ENCODE measurements around the gene CLSTN3. TPM values are rescaled to one million over a fixed set of nuclear protein-coding genes. Genes with fewer than 3 reads are reported as not detected.
A peak's percentile ranks its signal among the peaks of the same experiment; 100 is the strongest.

Gene CLSTN3
- total and polyA plus RNA-seq, 9 of the 15 experiments (the other 6 are each of a cell fraction or from before 2014, with no cell fraction given) = 0.08 to 23.2 (median 11.0) TPM

- TF ChIP-seq NKRF (IDR thresholded peaks at IDR 0.05; ENCODE audit: borderline replicate concordance) = no peak
- no peak for TF ChIP-seq NFYB (IDR thresholded peaks at IDR 0.05; ENCODE audit: extremely low read depth, insufficient read length)
- TF ChIP-seq RUNX1 (IDR thresholded peaks at IDR 0.05; ENCODE audit: low read depth) = no peak
- peak in 1 of 2 experiments; percentile 23; a peak in 1 of 4 replicates for TF ChIP-seq SIN3A (IDR thresholded peaks at IDR 0.05; ENCODE audit: borderline replicate concordance in 2 of 2, control insufficient read depth in 1 of 2, low read depth in 2 of 2, low read length in 2 of 2)
- no peak for TF ChIP-seq MED1 (CRISPR knock-in tag; IDR thresholded peaks at IDR 0.05; ENCODE audit: borderline replicate concordance)
- peak; percentile 51 for TF ChIP-seq ZNF263 (CRISPR knock-in tag; IDR thresholded peaks at IDR 0.05; ENCODE audit: borderline replicate concordance)
- TF ChIP-seq ZNF354B (CRISPR knock-in tag; IDR thresholded peaks at IDR 0.05) = no peak
- no peak for TF ChIP-seq COPS2 (conservative IDR thresholded peaks at IDR 0.05)
- TF ChIP-seq SRSF1 (IDR thresholded peaks at IDR 0.05; ENCODE audit: low read depth, low read length) = no peak
- TF ChIP-seq RREB1 (CRISPR knock-in tag; IDR thresholded peaks at IDR 0.05) = no peak
- TF ChIP-seq GTF2A2 (tag; IDR thresholded peaks at IDR 0.05) = no peak
- TF ChIP-seq LCOR (CRISPR knock-in tag; IDR thresholded peaks at IDR 0.05) = no peak; the same call in 1 of the 2 replicates
- peak; percentile 22; the same call in 1 of the 2 replicates for TF ChIP-seq GATAD2B (IDR thresholded peaks at IDR 0.05; ENCODE audit: borderline replicate concordance)
- TF ChIP-seq ZNF143 (CRISPR knock-in tag; IDR thresholded peaks at IDR 0.05) = no peak
- TF ChIP-seq SREBF2 (CRISPR knock-in tag; IDR thresholded peaks at IDR 0.05) = no peak
- no peak for TF ChIP-seq NEUROD1 (IDR thresholded peaks at IDR 0.05; ENCODE audit: borderline replicate concordance, low read depth, low read length, partially characterized antibody)
- TF ChIP-seq TCF3 (CRISPR knock-in tag; IDR thresholded peaks at IDR 0.05) = no peak
- no peak for TF ChIP-seq ZNF212 (CRISPR knock-in tag; IDR thresholded peaks at IDR 0.05)
- TF ChIP-seq STAT5B (CRISPR knock-in tag; IDR thresholded peaks at IDR 0.05) = no peak
- TF ChIP-seq SMARCC2 (IDR thresholded peaks at IDR 0.05; ENCODE audit: low read depth) = no peak
- no peak for TF ChIP-seq KAT2B (IDR thresholded peaks at IDR 0.05; ENCODE audit: low read depth, low read length)
- peak; percentile 35 for TF ChIP-seq TAF9B (IDR thresholded peaks at IDR 0.05; ENCODE audit: partially characterized antibody)
Measured at GRCh38 chr12:7108796-7109571, 21.2 kb upstream of the CLSTN3 start, which contains the start of gene C1RL (continued).

All from K562 (cell line).